T-helper 2 cell treated with Interferon-gamma antibody and Interleukin-4, amounts not matched to agents 100 ng/mL and 5 ng/mL, for 36 hours (primary cell): Measurements from ENCODE around the gene RGSL1. TPM values are rescaled to one million over a fixed set of nuclear protein-coding genes. Genes with fewer than 3 reads are reported as not detected.

Source experiments
- intact Hi-C: fragments of 100-400 bp; cut with micrococcal nuclease; formaldehyde crosslinking; loops from one replicate; pipeline ENCODE4 v1.15.1; 2023
- total RNA-seq: library from RNA; stranded (reverse); gene quantifications from 2 replicates; pipeline ENCODE4 v1.2.3, GENCODE V29; 2022

RGSL1 gene
- not detected in 2 replicates for total RNA-seq

- intact Hi-C loops: no loop called here
Observed at GRCh38 chr1:182450087-182450486, at the start of gene RGSL1. Gene RGSL1 (plus strand): TSS chr1:182450146. CDS start chr1:182450166, 20 bp downstream.

GRCh38 chr1:182400567-182400966 lies 49.4 kb upstream of the RGSL1 start, which contains the start of gene TEDDM1:
Gene TEDDM1 (minus strand): TSS chr1:182400667. CDS start chr1:182400485, 182 bp downstream.
- intact Hi-C loops: no loop called here

DNA sequence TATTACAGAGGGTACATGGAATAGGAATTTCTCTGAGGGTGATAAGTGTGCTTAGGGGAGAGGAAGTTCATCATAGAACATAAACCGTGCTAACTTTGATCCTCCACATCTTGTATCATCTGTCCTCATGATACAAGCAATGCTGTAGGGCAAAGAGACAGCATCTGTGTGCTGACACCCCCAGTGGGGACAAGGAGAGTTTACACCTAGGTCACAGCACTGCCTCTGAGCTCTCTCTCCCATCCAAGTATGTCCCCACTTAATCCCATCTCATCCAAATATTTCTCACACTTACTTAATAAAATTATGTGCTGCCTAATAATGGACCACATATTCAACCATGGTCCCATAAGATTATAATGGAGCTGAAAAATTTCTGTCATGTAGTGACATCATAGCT lies 45.2 kb upstream of the RGSL1 start:
- intact Hi-C loops: no loop called here

- intact Hi-C loops: no loop called here
Observed at GRCh38 chr1:182405578-182405977, 44.4 kb upstream of the RGSL1 start.

- intact Hi-C loops: no loop called here
Observed at GRCh38 chr1:182406012-182406411, 43.9 kb upstream of the RGSL1 start.

- intact Hi-C loops: no loop called here
Observed at GRCh38 chr1:182407724-182408123, 42.2 kb upstream of the RGSL1 start.

DNA sequence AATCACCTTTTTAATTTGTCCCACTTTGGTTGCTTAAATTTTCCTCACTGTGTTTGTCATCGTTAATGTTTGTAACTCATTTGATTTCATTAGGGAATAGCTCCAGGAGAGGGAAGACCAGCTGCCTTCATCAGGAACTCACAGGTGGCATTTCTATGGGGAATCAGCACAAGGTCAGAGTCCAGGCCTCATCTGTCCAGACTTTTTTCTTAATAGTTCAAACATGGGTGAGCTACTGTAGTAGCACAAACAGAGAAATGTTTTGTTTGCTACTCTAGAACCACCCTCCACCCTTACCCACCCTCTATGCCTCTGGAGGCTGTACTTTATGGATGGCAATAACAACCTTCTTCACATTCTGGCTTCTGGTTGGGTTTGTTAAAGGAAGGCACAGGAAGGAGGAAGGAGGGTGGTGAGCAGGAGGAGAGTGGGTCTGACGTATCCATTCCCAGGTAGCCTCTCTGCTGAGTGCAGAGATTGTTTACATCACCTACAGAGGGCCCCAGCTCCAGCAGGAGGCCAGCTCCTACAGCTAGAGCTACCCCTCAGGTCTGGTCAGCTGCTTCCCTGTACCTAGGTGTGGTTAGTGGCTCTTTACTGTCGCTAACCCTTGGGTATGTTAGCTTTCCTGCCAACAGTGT lies 41.4 kb upstream of the RGSL1 start:
- intact Hi-C loops: no loop called here

DNA sequence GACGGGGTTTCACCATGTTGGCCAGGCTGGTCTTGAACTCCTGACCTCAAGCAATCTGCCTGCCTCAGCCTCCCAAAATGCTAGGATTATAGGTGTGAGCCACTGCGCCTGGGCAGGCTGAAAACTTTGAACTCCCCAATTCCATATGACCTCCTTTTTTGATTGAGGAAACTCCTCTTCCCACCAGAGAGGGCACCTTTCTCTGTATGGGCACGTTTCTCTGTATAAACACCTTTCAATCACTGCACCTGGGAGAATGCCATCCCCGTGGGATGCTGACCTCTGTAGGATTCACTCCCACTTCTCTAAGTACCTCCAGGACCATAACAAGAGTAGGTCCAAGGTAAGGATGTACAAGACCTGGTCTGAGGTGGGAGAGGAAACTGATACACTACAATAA lies 39.8 kb upstream of the RGSL1 start:
- intact Hi-C loops: no loop called here

DNA sequence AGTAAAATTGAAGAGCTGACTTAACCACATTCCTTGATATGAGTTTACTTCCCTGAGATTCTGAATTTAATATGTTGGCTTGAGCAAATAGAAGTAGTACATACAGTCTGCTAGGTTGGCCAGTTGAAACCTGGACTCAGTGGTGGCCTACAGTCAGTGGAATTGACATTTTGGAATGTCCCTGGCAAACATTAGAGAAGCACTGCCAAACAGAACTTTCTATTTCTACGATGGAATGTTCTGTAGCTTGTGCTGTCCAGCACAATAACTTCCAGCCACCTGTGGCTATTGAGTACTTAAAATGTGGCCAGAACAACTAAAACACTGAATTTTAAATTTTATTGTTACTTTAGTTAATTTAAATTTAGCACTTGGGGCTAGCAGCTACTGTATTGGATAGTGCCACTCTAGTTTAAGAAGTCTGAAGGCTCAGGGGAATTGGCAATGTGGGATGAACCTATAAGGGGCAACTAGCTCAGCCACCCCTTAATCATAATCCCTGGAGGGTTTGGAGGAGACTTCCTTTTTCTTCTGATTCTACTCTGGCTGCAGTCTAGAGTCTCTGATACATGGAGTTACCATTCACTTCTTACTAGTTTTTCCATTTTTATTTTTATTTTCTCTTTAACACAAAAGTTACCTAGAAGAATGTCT lies 39.2 kb upstream of the RGSL1 start:
- intact Hi-C loops: no loop called here

DNA sequence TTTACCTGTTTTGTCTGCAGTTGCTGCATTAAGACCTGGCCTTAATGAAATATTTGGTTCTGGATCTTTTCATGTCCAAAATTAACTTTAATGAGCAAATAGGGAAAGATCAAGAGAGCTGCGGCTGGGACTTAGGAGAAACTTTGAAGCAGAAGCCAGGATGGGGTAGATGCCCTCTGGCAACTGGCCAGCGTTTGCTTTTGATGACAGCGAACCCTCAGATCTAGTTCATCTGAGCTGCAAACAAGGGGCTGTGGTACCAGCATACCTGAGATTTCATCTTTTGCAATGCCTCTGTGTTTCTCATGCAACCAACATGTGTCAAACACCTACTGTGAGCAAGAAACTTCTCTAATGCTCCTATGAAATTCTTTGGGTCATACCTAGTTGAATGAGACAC lies 36.5 kb upstream of the RGSL1 start:
- intact Hi-C loops: no loop called here

- intact Hi-C loops: no loop called here
Observed at GRCh38 chr1:182413969-182414368, 36.0 kb upstream of the RGSL1 start.

DNA sequence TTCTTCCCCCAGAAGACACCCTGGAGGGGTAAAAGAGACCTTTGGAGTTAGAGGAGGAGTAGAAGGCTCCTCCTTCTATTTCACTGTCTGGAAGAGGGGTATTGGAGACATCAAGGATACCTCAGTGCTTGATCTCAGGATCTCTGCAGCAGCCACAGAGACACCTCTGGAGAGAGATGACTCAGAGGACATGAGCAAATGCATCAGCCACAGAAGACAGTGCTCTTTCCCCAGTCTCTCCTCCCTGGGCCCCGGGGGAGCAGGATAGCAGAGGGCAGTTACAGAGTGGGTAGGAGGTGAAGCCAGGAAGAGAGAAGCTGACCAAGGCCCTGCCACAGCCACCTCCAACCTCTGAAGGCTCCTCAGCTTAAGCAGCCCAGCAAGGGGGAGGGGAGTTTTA lies 34.2 kb upstream of the RGSL1 start:
- intact Hi-C loops: no loop called here

DNA sequence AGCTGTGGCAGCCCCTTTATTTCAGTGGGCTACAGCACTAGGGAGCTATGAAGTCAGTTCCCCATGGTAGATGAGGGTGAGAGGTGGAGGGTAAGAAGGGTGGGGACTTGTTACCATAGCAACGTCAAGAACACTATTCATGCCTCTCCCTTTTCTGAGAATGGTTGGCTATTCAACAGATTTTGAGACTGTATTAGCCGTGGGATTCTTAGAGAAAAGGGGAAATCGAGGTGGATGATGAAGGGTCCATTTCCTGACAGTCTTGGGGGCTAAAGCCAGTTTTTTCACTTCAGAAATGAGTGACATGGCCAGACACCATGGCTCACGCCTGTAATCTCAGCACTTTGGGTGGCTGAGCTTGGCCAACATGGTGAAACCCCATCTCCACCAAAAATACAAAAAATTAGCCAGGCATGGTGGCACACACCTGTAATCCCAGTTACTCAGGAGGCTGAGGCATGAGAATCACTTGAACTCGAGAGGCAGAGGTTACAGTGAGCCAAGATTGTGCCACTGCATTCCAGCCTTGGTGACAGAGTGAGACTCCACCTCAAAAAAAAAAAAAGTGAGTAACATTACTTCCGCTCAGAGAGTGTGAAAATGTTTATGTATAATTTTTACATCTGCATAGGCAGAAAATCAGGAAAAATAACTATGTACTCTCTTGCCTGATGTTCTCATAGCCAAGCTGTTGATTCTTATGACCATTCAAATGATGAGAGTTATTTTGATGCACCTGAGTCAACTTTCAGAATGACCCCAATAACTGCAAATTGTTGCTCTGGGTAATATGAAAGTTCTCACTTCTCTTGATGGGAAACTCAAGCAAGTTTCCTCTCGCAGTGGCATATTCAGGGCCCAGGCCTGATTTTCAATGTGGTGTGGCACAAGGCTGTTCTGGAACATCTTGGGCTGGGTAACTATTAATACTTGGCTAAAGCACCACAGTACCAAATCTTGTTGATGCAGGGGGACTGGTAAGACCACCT lies 23.2 kb upstream of the RGSL1 start:
- intact Hi-C loops: no loop called here

GRCh38 chr1:182428043-182428442 lies 21.9 kb upstream of the RGSL1 start:
- intact Hi-C loops: no loop called here

DNA sequence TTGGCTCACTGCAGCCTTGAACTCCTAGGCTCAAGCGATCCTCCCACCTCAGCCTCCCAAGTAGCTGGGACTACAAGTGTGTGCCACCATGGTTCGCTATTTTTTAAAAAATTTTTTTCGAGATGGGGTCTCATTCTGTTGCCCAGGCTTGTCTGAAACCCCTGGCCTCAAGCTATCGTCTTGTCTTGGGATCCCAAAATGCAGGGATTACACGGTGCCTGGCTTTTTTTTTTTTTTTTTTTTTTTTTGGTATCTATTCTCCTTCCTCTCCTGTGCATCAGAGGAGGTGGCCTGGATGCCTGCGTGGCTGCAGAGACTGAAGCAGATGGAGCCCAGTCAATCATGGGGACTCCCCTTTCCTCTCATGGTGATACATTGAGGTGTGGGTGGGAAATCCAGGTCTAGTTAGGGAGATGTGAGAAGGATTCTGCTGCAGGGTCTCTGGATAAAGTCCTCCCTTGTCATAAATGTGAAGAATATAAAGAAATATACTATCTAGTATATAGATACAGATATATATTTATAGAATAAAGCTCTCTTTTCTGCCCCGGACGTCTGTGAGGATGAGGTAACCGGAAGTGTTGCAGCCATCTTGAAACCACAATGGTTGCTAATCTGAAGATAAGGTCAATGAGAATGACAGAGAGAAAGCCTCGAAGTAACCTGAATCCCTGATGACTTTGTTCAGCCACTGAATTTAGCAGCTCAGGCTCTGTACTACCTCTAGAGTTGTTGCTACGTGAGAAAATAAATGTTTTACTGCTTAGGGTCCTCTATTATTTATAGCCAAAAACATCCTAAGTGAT lies 19.5 kb upstream of the RGSL1 start:
- intact Hi-C loops: loop anchor here (1.0 to 5.0 kb wide), 4 partner anchors 40 to 407 kb away; partner anchors contain the start of genes DHX9, GLUL and NPL

- intact Hi-C loops: loop anchor here (2.0 to 5.0 kb wide), 3 partner anchors 40 to 406 kb away; partner anchors contain the start of genes DHX9, GLUL and NPL
Observed at GRCh38 chr1:182431278-182431677, 18.7 kb upstream of the RGSL1 start.

- intact Hi-C loops: loop anchor here (5.0 kb wide), 2 partner anchors 354 to 404 kb away; partner anchors contain the start of genes DHX9 and NPL
Observed at GRCh38 chr1:182433580-182433979, 16.4 kb upstream of the RGSL1 start.

- intact Hi-C loops: no loop called here
Observed at GRCh38 chr1:182438326-182438725, 11.6 kb upstream of the RGSL1 start.

DNA sequence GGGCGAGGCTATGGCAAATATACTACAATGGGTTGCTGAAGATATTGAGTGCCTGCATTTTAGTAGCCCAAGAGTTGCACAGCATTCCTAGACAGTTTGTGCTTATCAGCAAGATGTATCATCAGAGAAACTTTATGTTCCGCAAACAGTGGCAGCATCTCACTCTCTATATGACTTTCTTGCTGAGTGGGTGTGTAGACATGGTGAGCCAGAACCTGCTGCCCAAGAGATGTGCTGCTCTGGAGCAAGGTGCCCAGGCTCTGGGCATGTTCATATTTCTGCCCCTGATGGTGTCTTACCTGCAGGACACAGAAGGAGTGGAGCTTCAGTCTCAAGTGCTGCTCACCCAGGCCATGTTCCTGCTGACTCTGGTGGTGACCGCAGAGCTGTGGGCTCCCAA lies 8.2 kb upstream of the RGSL1 start:
- intact Hi-C loops: no loop called here

- intact Hi-C loops: no loop called here
Observed at GRCh38 chr1:182442333-182442732, 7.6 kb upstream of the RGSL1 start.

GRCh38 chr1:182444497-182444896 lies 5.4 kb upstream of the RGSL1 start:
- intact Hi-C loops: loop anchor here (2.0 kb wide), 1 partner anchor 360 kb away; no protein-coding TSS in a partner anchor
